ENCODE data around the gene TOP3B.

TOP3B gene

DNA sequence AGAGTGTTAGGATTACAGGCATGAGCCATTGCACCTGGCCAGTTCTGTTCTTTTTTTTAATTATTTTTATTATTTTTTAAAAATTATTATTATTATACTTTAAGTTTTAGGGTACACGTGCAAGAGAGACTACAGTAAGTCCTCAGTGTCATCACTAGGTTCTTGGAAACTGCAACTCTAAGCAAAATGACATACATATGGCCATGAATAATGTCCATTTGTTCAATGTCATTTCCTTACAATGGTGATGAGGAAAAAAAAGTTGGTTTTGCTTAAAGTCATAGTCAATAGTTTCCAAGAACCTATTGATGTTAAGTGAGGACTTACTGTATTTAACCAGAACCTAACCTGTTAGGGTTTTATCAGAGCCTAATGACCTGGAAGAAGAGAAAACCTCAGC lies 29.4 kb upstream of the TOP3B start:
- no peak for DNase-seq

DNA sequence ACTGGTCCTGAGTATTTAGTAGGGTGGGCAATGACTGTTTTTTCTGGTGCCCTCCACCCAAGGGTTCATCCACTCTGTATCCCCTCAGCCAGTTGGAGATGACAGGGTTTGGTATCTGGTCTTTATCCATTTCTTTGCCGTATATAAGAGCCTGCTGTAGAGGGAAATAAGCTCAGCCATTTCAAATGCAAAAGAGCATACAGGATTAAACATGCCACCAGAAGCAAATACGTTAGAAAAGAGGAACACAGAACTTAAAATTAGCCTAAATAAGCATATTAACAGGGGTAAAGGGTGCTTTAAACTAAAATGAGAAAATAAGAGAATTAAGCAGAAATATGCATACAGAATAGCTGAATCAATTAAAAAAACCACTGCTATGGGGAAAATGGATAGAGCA lies 27.8 kb upstream of the TOP3B start:
- no peak for DNase-seq

DNA sequence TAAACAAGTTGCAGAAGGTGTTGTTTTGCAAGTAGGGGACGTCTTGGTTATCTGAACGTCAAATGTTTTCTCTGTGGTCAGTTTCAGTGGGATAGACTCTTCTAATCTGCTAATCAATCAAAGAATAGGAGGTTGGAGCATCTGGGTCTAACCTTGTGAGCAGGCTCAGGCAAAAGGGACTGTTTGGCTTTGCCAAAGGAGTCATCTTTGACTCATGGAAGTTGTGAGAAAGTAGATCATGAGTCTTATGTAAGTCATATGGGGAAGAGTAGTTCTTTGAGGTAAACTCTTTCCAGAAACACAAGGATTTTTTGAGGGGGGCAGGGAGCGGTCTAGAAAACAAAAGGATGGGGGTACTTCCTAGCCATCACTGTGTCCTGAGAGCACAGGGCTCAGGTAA lies 27.1 kb upstream of the TOP3B start:
- DNase-seq, result no peak

GRCh38 chr22:22006596-22006990 lies 24.0 kb upstream of the TOP3B start:
- no peak for DNase-seq

DNA sequence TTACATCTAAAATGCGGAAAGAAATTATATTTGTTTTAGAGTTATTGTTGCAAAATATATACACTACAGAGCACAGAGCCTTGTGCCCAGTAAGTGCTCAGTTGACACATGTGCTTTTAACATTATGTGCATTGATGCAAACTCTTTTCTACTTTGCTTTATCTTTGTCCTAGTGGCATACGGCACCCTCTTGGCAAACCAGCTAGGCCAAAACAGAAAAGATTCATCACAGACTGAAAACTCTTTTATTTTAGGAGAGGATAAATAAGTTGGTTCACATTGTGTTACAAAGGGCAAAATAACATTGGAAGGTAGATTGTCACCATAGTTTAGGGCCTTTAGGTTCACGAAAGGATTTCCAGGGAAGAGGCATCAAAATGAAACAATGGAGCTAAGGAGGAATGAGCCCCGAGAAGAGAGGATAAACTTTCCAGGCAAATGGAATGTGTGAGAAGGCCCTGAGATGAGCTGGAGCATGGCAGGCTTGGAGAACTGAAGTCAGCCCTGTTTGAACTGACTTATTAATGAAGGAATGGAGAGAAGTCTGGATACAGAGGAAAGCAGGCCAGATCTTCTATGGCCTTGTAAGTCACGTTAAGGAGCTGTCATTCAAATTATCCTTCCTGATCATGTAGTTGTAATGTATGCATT lies 23.5 kb upstream of the TOP3B start:
- no peak for DNase-seq

- no peak for DNase-seq
These were observed 20.6 kb upstream of the TOP3B start for GRCh38 chr22:22003233-22003632.

GRCh38 chr22:22002526-22003055 lies 20.0 kb upstream of the TOP3B start:
- DNase-seq, result no peak

- DNase-seq, result no peak
These were observed 19.3 kb upstream of the TOP3B start for GRCh38 chr22:22001664-22002525.

- DNase-seq, result no peak
These were observed 16.1 kb upstream of the TOP3B start for GRCh38 chr22:21998595-21999247.

GRCh38 chr22:21996175-21996720 lies 13.7 kb upstream of the TOP3B start:
- DNase-seq, result no peak

DNA sequence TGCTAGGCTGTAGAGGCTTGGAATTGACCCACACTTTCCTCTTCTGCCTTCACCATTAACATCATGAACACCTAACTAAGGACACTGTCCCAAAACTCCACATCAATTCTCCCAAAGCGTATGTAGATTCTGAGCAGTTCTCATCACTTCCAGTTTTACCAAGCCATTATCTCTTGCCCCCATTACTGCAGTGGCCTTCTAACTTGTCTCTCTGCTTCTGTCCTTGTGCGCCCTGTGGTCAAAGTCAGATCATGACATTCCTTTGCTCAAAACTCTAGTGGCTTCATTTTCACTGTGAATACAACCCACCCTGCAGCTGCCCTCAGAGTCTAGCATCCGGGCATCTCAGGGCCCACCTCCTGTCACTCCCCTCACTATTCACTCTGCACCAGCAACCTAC lies 13.1 kb upstream of the TOP3B start:
- DNase-seq, result no peak

- no peak for DNase-seq
These were observed 12.4 kb upstream of the TOP3B start for GRCh38 chr22:21994881-21995444.

GRCh38 chr22:21992593-21993237 lies 10.1 kb upstream of the TOP3B start:
- no peak for DNase-seq

DNA sequence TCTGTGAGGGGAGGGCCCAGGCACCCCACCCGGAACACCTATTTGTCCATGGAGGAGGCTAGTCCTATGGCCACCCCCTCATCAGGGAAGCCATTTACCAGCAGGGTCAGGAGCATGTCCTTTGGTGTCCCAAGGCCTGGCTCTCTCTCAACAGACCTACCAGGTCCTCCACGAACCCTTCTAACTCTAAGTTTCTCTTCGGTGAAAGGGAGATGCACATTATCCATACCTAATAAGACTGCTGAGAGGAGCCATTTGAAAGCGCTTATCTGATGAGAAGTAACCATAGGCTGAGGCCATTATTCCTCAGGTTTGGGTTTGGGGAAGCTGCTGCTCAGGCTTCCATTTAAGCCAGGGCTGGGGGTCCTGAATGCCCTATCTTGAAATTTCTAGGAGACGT lies 9.2 kb upstream of the TOP3B start:
- DNase-seq, result no peak

DNA sequence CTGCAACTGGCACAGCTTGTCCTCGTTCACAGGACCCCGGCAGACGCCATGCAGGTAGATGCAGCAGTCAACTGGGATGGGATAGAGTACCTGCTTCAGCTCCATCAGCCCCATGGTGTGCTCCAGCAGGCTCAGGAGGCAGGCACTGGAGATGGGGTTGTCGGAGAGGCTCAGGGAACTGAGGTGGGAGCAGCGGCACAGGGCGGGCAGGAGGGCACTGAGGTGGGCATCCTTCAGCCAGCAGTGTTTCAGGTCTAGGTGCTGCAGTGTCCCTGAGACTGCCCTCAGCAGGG lies 8.7 kb upstream of the TOP3B start:
- DNase-seq, result no peak

DNA sequence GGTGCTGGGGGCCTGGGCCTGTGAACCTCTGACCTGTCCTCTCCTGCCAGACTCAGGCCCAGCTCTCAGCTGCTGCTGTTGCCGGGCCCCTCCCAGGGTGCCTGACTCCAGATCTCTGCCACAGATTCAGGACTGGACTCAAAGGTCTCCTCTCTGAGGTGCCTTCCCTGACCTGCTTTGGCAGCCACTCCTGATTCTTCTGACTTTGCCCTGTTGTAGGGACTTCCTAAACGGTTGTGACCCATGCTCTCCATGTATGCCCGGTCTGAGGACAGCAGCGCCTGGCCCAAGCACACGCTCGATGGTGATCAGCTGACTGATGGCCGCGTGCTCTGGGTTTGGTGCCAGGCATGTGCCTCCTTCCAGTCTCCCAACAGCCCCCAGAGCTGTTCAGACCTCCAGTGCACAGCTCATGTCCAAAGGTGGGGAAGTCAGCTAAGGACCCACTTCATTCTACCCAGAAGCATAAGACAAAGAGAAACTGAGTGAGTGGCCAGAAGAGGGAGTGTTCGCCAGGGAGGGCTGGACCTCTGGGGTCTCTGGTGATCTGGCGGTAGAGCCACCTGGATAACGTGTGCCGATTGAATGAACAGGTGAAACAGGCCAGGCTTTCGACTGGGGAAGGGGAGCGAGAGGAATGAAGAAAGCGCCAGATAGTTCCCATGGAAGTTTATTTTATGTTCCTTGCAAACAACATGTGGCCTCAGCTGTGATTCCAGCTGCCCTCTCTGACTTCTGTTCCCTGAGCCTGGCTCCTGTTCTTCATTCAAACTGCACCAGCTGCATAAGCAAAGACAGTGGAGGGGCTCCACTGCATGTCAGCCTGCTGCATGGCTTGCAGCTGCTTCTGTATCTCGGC lies 8.1 kb upstream of the TOP3B start:
- DNase-seq, result no peak

GRCh38 chr22:21989049-21989448 lies 6.5 kb upstream of the TOP3B start:
- DNase-seq, result no peak

GRCh38 chr22:21985214-21985613 lies 2.6 kb upstream of the TOP3B start:
- no peak for DNase-seq

GRCh38 chr22:21984793-21985192 lies 2.2 kb upstream of the TOP3B start:
- peak; percentile 38 for DNase-seq

GRCh38 chr22:21981874-21982273 lies 713 bp downstream of the TOP3B start:
- DNase-seq, result peak; percentile 5

- no peak for DNase-seq
These were observed 2.0 kb downstream of the TOP3B start for GRCh38 chr22:21980547-21980946.
